Keratinocyte (primary cell): ENCODE data around the gene CITED1. TPM values are rescaled to one million over a fixed set of nuclear protein-coding genes. Genes with fewer than 3 reads are reported as not detected.
"Not testable (repeated sequence)": the region's sequence is repeated elsewhere in the genome, so short reads cannot be mapped to it uniquely, and the experiment has no call there.

Experiments
- DNase-seq: peaks from one replicate; pipeline ENCODE4 v3.0.0-alpha.2; 2011; ENCODE audit warnings: low read depth, missing footprints, low spot score
- FAIRE-seq: peaks from 2 replicates; lab custom pipeline; 2011; peaks lifted over from hg19 to GRCh38; lab: Jason Lieb, UNC
- H2AFZ ChIP-seq: 2 replicates; pipeline ENCODE4 v1.6.0; 2012; ENCODE audit warnings: low read length, control low read depth, inconsistent platforms; ENCODE audit not compliant: control insufficient read depth
- H3K27ac ChIP-seq: 2 replicates; pipeline ENCODE4 v1.5.1; 2011; ENCODE audit warnings: low read length; ENCODE audit not compliant: control insufficient read depth, insufficient read depth
- H3K27me3 ChIP-seq: 3 replicates; pipeline ENCODE4 v1.6.0; 2011; ENCODE audit warnings: low read length; ENCODE audit not compliant: control insufficient read depth, insufficient read depth; ENCODE audit errors: extremely low read depth
- H3K36me3 ChIP-seq, 2 experiments: 2 replicates in 1 of 2; 3 replicates in 1 of 2; pipeline ENCODE4 v1.5.1; 2011; ENCODE audit warnings: low read length in 2 of 2, mild to moderate bottlenecking in 1 of 2; ENCODE audit not compliant: control insufficient read depth in 2 of 2, insufficient read depth in 2 of 2; ENCODE audit errors: extremely low read depth in 1 of 2
- H3K4me1 ChIP-seq: 3 replicates; pipeline ENCODE4 v1.5.1; 2011; ENCODE audit warnings: low read length; ENCODE audit not compliant: control insufficient read depth, insufficient read depth; ENCODE audit errors: extremely low read depth
- H3K4me2 ChIP-seq: 3 replicates; pipeline ENCODE4 v1.6.0; 2011; ENCODE audit warnings: low read depth, low read length; ENCODE audit not compliant: control insufficient read depth, insufficient read depth; ENCODE audit errors: extremely low read depth
- H3K4me3 ChIP-seq, 3 experiments: fragments of 200-600 bp in 1 of 3; sonication (generic) in 1 of 3; 2 replicates in 2 of 3; 3 replicates in 1 of 3; pipeline ENCODE4 v1.5.1; 2011 to 2016; ENCODE audit warnings: low read length in 3 of 3, mild to moderate bottlenecking in 3 of 3, control low read depth in 2 of 3, inconsistent platforms in 1 of 3, low read depth in 1 of 3, mixed read lengths in 1 of 3, mixed run types in 1 of 3, moderate library complexity in 1 of 3; ENCODE audit not compliant: control insufficient read depth in 2 of 3, insufficient read depth in 2 of 3; ENCODE audit errors: extremely low read depth in 1 of 3
- H3K79me2 ChIP-seq: 2 replicates; pipeline ENCODE4 v1.6.0; 2012; ENCODE audit warnings: low read length; ENCODE audit not compliant: control insufficient read depth, insufficient read depth
- H3K9ac ChIP-seq: 3 replicates; pipeline ENCODE4 v1.6.0; 2011; ENCODE audit warnings: low read length; ENCODE audit not compliant: control insufficient read depth, insufficient read depth; ENCODE audit errors: extremely low read depth
- H3K9me1 ChIP-seq: 3 replicates; pipeline ENCODE4 v1.6.0; 2011; ENCODE audit warnings: low read length; ENCODE audit not compliant: control insufficient read depth, insufficient read depth; ENCODE audit errors: extremely low read depth
- H3K9me3 ChIP-seq: 2 replicates; pipeline ENCODE4 v1.5.1; 2012; ENCODE audit warnings: low read depth, low read length; ENCODE audit not compliant: control insufficient read depth
- H4K20me1 ChIP-seq: 3 replicates; pipeline ENCODE4 v1.6.0; 2011; ENCODE audit warnings: low read length; ENCODE audit not compliant: control insufficient read depth, insufficient read depth; ENCODE audit errors: extremely low read depth
- CTCF ChIP-seq, 3 experiments: IDR thresholded peaks in 1 of 3; conservative IDR thresholded peaks in 1 of 3; optimal IDR thresholded peaks in 1 of 3; 2 replicates in 2 of 3; 3 replicates in 1 of 3; pipeline versions ENCODE3 to v1.5.1; 2011; ENCODE audit warnings: low read length in 3 of 3, mild to moderate bottlenecking in 3 of 3, moderate library complexity in 2 of 3, control low read depth in 1 of 3, inconsistent platforms in 1 of 3; ENCODE audit not compliant: insufficient read depth in 2 of 3; ENCODE audit errors: extremely low read depth in 1 of 3
- EZH2 ChIP-seq: IDR thresholded peaks from one replicate; pipeline ENCODE4 v1.6.1; 2012; ENCODE audit warnings: inconsistent platforms, mild to moderate bottlenecking, low read length, moderate library complexity
- dilution Hi-C: fragments of 300-500 bp; cut with MboI; formaldehyde crosslinking; loops from one replicate; pipeline ENCODE4 v1.7.0; 2020; ENCODE audit warnings: low sequenced_read_pairs; ENCODE audit not compliant: extremely low pct_ligation_motif_present
- polyA plus RNA-seq, 5 experiments: library from polyadenylated mRNA; depleted of rRNA in 3 of 5; stranded (reverse) in 3 of 5; stranded (forward) in 1 of 5; unstranded in 1 of 5; fragments of >200 nt; gene quantifications; 1 replicate in 1 of 5; 2 replicates in 3 of 5; 3 replicates in 1 of 5; pipeline versions ENCODE4 v1.2.1 to v1.2.3, GENCODE V29; 2011 to 2012; ENCODE audit warnings: missing spikeins in 2 of 5, low read depth in 1 of 5, low replicate concordance in 1 of 5

CITED1 gene
- polyA plus RNA-seq, 1 donor (not counting 4 experiments of a cell fraction or from before 2014, with no cell fraction given) = 0.30 TPM

- Histone ChIP-seq H3K27me3 (peaks cover 6% of the 10 kb centered on the region), H3K4me2 (no peak overlapping the region), H3K27ac (no peak overlapping the region), H3K79me2 (no peaks in the 10 kb centered on the region), H3K4me3 (no peak overlapping the region), H3K9me3 (no peaks in the 10 kb centered on the region), H4K20me1 (peaks cover 5% of the 10 kb centered on the region), H3K9ac (no peak overlapping the region), H2AFZ (no peak overlapping the region), H3K4me1 (no peaks in the 10 kb centered on the region), H3K9me1 (no peaks in the 10 kb centered on the region), H3K36me3 (no peaks in the 10 kb centered on the region)
- no peak for TF ChIP-seq CTCF (optimal IDR thresholded peaks at IDR 0.05 in 1 of 3, IDR thresholded peaks at IDR 0.05 in 1 of 3, conservative IDR thresholded peaks at IDR 0.05 in 1 of 3; ENCODE audit: extremely low read depth in 1 of 3, insufficient read depth in 2 of 3, low read length in 3 of 3)
- no peak for TF ChIP-seq EZH2
- dilution Hi-C loops = no loop called here
- DNase-seq (no peak), FAIRE-seq (no peak)
Observed at GRCh38 chrX:72326605-72327300, 21.0 kb upstream of the CITED1 start.

- H3K9me1 ChIP-seq, H3K36me3 ChIP-seq, H3K4me2 ChIP-seq, H3K9ac ChIP-seq, H3K9me3 ChIP-seq, dilution Hi-C loops, DNase-seq, H3K79me2 ChIP-seq, H4K20me1 ChIP-seq, H2AFZ ChIP-seq, H3K4me1 ChIP-seq, H3K4me3 ChIP-seq, H3K27me3 ChIP-seq, FAIRE-seq, H3K27ac ChIP-seq: not testable (repeated sequence)
Observed at GRCh38 chrX:72319651-72320050, 13.9 kb upstream of the CITED1 start.

GRCh38 chrX:72317139-72317538 lies 11.4 kb upstream of the CITED1 start:
- H3K4me2 ChIP-seq = no peak overlapping the region
- H3K9me1 ChIP-seq = no peaks in the 10 kb centered on the region
- H4K20me1 ChIP-seq = no peaks in the 10 kb centered on the region
- no peak overlapping the region for H3K9ac ChIP-seq
- no peak for DNase-seq
- H3K36me3 ChIP-seq = no peaks in the 10 kb centered on the region
- H3K79me2 ChIP-seq = no peaks in the 10 kb centered on the region
- peaks cover 23% of the 10 kb centered on the region for H3K27me3 ChIP-seq
- no peak for TF ChIP-seq CTCF (optimal IDR thresholded peaks at IDR 0.05 in 1 of 3, IDR thresholded peaks at IDR 0.05 in 1 of 3, conservative IDR thresholded peaks at IDR 0.05 in 1 of 3; ENCODE audit: extremely low read depth in 1 of 3, insufficient read depth in 2 of 3, low read length in 3 of 3)
- TF ChIP-seq EZH2 = no peak
- no peak overlapping the region for H3K27ac ChIP-seq
- H3K9me3 ChIP-seq = no peaks in the 10 kb centered on the region
- no peak for FAIRE-seq
- H3K4me1 ChIP-seq = peaks cover 7% of the 10 kb centered on the region
- dilution Hi-C loops = no loop called here
- no peak overlapping the region for H3K4me3 ChIP-seq
- H2AFZ ChIP-seq = no peak overlapping the region
